ENCODE data around the gene UBTFL1. TPM values are rescaled to one million over a fixed set of nuclear protein-coding genes. Genes with fewer than 3 reads are reported as not detected.
"Not testable (repeated sequence)": the region's sequence is repeated elsewhere in the genome, so short reads cannot be mapped to it uniquely, and the experiment has no call there.

UBTFL1 gene, protein sequence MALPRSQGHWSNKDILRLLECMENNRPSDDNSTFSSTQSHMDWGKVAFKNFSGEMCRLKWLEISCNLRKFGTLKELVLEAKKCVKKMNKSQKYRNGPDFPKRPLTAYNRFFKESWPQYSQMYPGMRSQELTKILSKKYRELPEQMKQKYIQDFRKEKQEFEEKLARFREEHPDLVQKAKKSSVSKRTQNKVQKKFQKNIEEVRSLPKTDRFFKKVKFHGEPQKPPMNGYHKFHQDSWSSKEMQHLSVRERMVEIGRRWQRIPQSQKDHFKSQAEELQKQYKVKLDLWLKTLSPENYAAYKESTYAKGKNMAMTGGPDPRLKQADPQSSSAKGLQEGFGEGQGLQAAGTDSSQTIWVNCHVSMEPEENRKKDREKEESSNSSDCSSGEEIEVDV
- not detected for total RNA-seq
- long read RNA-seq: 0 reads

DNA sequence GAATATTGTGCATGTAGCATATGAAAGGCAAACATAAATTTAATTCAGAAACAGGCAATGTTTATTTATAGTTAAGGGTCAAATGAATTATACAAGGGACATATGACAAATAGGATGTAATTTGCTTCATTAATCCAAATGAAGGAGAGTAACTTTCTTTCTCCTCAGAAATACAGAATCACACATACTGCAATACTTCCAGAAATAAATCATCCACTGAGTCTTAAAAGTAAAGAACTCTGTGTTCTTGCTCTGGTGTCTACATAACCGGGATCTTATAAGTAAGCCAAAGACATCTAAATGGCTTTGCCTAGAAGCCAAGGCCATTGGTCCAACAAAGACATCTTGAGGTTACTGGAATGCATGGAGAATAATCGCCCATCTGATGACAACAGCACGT is at the start of gene UBTFL1:
TSS of gene UBTFL1 (plus strand) at position 301 of the 400 bp plus-strand sequence. CDS start at position 301, 0 bp downstream.
- DNase-seq; intact Hi-C loops (cut with micrococcal nuclease); H3K27me3 ChIP-seq (ENCODE audit: low read depth); H3K4me1 ChIP-seq; H3K36me3 ChIP-seq; H3K9me3 ChIP-seq (replicated peaks); H3K4me3 ChIP-seq; H3K27ac ChIP-seq (replicated peaks): not testable (repeated sequence)

DNA sequence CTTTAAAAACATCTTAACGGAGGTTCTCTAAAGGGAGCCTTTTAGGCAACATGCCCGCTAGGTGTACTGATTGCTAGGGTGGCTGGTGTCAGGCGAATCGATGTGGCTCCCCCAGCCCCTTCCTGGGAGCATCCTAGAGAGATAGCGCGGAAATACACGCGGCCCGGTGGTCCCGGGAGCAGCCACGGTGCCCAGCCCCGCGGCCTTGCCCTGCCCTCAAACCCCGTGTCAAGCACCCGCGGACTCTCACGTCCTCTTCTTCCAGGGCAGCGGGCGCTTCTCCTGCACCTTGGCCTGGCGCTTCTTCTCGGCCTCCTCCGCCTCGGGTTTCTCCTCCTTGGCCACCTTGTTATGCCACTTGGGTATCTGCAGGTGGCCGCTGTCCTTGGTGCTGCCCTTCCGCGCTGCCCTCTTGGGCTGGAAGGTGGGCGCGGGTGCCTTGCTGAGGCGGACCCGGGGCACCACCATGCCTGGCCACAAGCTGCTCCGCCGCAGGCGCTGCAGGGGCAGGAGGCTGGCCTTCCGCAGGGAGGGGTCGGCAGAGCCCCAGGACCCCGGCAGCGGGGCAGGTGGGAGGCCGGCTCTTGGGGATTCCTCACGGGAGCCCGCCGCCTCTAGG is 34.0 kb upstream of the UBTFL1 start:
- H3K9me3 ChIP-seq (replicated peaks); H3K27me3 ChIP-seq (ENCODE audit: low read depth); H3K36me3 ChIP-seq; H3K4me3 ChIP-seq; H3K4me1 ChIP-seq; intact Hi-C loops (cut with micrococcal nuclease); H3K27ac ChIP-seq (replicated peaks); DNase-seq: not testable (repeated sequence)

DNA sequence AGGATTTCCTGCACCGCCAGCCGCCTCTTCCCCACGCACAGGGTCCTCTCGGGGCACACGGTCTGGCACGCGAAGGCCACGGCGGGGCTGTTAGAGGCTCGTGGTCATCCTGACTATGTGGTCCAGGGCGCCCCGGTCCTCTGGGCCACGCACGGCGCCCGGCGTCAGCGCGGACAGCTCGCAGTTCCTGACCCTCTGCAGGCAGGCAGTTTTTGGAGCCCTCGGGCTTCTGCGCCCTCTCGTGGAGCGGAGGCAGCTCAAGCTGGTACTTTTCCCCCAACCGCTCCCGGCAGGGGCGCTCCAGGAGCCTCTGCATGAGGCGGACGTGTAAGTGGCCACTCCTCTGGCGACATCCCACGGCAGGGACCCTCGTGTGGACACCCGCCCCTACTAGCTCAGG is 33.4 kb upstream of the UBTFL1 start:
- intact Hi-C loops (cut with micrococcal nuclease); H3K4me1 ChIP-seq; DNase-seq: not testable (repeated sequence)

DNA sequence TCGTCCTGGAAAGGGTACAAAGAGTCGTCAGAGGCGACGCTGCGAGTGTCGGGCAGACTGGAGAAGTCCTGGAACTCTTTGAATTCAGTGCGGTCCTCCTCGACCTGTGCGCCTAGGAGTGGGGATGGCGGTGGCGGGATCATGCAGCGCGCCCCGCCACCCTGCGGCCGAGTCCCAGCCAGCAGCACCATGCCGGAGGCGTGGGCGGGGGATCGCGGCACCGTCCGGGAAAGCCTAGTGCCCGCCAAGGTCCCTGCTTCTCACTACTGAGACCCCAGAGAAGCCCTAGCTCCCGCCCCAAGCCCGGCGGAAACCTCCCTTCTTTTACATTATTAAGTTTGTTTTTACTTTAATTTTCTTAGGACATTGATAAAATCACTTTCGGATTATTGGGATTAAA is 32.2 kb upstream of the UBTFL1 start:
- H3K36me3 ChIP-seq; DNase-seq; H3K4me1 ChIP-seq; H3K4me3 ChIP-seq; H3K27ac ChIP-seq (replicated peaks); H3K9me3 ChIP-seq (replicated peaks); H3K27me3 ChIP-seq (ENCODE audit: low read depth); intact Hi-C loops (cut with micrococcal nuclease): not testable (repeated sequence)

More for the DNA sequence above, 33.4 kb upstream of the UBTFL1 start:
- not testable (repeated sequence) for H3K9me3 ChIP-seq (replicated peaks); H3K27ac ChIP-seq (replicated peaks); H3K4me3 ChIP-seq; H3K36me3 ChIP-seq; H3K27me3 ChIP-seq (ENCODE audit: low read depth)

DNA sequence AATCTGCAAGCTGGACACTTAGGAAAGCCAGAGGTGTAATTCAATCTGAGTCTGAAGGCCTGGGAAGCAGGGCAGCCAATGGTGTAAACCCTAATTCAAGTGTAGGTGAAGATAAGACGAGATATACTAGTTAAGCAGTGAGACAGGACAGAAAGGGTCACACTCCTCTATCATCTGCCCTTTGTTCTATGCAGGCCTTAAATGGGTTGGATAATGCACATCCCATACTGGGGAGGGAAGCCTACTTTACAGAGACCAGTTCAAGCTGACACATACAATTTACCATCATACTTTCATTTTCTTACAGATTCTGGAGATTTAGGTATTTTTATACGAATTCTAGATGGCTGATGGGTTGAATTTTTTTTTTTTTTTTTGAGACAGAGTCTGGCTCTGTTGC is 3.0 kb downstream of the UBTFL1 start:
- intact Hi-C loops (cut with micrococcal nuclease): not testable (repeated sequence)

DNA sequence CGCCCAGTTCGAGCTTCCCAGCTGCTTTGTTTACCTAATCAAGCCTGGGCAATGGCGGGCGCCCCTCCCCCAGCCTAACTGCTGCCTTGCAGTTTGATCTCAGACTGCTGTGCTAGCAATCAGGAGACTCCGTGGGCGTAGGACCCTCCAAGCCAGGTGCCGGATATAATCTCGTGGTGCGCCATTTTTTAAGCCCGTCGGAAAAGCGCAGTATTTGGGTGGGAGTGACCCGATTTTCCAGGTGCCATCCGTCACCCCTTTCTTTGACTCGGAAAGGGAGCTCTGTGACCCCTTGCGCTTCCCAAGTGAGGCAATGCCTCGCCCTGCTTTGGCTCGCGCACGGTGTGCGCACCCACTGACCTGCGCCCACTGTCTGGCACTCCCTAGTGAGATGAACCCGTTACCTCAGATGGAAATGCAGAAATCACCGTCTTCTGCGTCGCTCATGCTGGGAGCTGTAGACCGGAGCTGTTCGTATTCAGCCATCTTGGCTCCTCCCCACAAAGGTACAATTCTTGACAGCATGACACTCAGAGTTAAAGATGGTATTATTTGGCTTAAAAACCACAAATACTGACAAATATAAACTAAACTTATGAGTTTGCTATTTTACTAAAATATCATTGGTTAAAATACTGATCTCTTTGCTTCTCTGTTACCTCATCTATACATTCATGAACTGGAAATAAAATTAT is 9.6 kb downstream of the UBTFL1 start:
- DNase-seq; H3K4me1 ChIP-seq; H3K27me3 ChIP-seq (ENCODE audit: low read depth); H3K27ac ChIP-seq (replicated peaks); H3K4me3 ChIP-seq; H3K36me3 ChIP-seq; intact Hi-C loops (cut with micrococcal nuclease); H3K9me3 ChIP-seq (replicated peaks): not testable (repeated sequence)

More for the DNA sequence above, 3.0 kb downstream of the UBTFL1 start:
- not testable (repeated sequence) for H3K4me3 ChIP-seq; DNase-seq; H3K4me1 ChIP-seq; H3K36me3 ChIP-seq; H3K9me3 ChIP-seq (replicated peaks); H3K27me3 ChIP-seq (ENCODE audit: low read depth); H3K27ac ChIP-seq (replicated peaks)

DNA sequence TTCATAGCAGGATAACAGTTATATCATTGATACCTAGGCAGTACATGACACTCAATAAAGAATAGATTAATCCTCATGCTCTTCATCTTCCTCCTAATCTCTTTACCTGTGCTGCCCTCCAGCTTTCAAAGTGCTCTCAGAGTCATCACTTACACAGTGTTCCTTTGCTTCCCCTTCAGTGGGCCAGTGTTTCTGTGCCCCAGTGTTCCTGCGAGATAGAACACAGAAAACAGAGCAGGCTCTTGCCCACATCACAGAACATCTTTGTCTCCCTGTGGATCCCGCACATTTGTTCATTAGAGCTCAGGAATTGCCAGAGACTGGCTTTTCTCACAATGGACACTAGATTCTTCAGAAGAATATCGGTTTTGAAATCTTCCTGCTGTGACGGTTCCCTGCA is 12.5 kb downstream of the UBTFL1 start:
- H3K27ac ChIP-seq (replicated peaks); H3K27me3 ChIP-seq (ENCODE audit: low read depth); H3K9me3 ChIP-seq (replicated peaks); DNase-seq; intact Hi-C loops (cut with micrococcal nuclease); H3K4me3 ChIP-seq; H3K36me3 ChIP-seq; H3K4me1 ChIP-seq: not testable (repeated sequence)

DNA sequence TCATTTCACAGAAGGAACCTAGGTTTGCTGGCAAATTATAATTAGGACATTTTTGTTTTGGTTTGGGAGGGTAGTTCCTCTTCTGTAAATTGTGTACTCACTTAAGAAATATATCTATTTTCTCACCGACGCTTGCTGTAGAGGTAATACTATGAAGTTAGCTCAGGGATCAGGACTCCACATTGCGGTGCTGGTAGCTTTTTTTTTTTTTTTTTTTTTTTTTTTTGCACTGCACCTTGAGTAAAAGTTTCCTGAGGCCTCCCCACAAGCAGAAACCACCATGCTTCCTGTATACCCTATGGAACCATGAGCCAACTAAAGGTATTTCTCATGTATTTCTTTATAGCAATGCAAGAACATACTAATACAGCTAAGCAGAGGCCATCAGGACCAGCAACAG is 14.7 kb downstream of the UBTFL1 start:
- TF ChIP-seq, protein P1, sequence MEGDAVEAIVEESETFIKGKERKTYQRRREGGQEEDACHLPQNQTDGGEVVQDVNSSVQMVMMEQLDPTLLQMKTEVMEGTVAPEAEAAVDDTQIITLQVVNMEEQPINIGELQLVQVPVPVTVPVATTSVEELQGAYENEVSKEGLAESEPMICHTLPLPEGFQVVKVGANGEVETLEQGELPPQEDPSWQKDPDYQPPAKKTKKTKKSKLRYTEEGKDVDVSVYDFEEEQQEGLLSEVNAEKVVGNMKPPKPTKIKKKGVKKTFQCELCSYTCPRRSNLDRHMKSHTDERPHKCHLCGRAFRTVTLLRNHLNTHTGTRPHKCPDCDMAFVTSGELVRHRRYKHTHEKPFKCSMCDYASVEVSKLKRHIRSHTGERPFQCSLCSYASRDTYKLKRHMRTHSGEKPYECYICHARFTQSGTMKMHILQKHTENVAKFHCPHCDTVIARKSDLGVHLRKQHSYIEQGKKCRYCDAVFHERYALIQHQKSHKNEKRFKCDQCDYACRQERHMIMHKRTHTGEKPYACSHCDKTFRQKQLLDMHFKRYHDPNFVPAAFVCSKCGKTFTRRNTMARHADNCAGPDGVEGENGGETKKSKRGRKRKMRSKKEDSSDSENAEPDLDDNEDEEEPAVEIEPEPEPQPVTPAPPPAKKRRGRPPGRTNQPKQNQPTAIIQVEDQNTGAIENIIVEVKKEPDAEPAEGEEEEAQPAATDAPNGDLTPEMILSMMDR (IDR thresholded peaks at IDR 0.05; ENCODE audit: borderline replicate concordance): no peak
- H3K27ac ChIP-seq (replicated peaks): no peak overlapping the region
- H3K4me3 ChIP-seq: no peak overlapping the region
- H3K36me3 ChIP-seq: no peaks in the 10 kb centered on the region
- no peaks in the 10 kb centered on the region for H3K4me1 ChIP-seq
- H3K9me3 ChIP-seq (replicated peaks): peaks cover 3% of the 10 kb centered on the region
- H3K27me3 ChIP-seq (ENCODE audit: low read depth): no peaks in the 10 kb centered on the region
- no peak for DNase-seq
- intact Hi-C loops (cut with micrococcal nuclease): no loop called here

DNA sequence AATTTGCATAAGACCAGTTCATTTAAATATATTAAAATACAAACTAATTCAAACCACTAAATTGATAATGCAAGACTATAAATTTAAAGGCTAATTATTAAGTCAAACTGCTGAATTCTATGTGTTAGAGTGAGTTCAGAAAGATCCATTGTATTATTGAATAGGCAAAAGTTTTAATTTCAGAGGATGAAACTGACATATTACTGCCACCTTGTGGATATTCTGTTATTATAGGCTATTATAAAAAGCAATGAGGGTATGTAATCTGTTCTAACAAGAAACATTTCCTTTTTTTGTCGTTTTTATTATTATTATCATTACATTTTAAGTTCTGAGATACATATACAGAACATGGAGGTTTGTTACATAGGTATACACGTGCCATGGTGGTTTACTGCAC is 27.8 kb downstream of the UBTFL1 start:
- H3K27me3 ChIP-seq (ENCODE audit: low read depth): peaks cover 8% of the 10 kb centered on the region
- no peak for DNase-seq
- intact Hi-C loops (cut with micrococcal nuclease): no loop called here
- no peak overlapping the region for H3K4me3 ChIP-seq
- H3K36me3 ChIP-seq: no peaks in the 10 kb centered on the region
- H3K4me1 ChIP-seq: no peaks in the 10 kb centered on the region
- H3K9me3 ChIP-seq (replicated peaks): no peaks in the 10 kb centered on the region
- TF ChIP-seq, protein P1 (IDR thresholded peaks at IDR 0.05; ENCODE audit: borderline replicate concordance): peak; percentile 49
- H3K27ac ChIP-seq (replicated peaks): no peak overlapping the region
